ENCODE data around the gene TEDC2.

- TF ChIP-seq USF1 (CRISPR knock-in tag; IDR thresholded peaks at IDR 0.05) (no peak), FOXP4 (CRISPR knock-in tag; IDR thresholded peaks at IDR 0.05; ENCODE audit: borderline replicate concordance) (no peak), RBM39 (optimal IDR thresholded peaks at IDR 0.05; ENCODE audit: low read depth, low read length) (no peak), CTCF (IDR thresholded peaks at IDR 0.05 in 2 of 3, conservative IDR thresholded peaks at IDR 0.05 in 1 of 3; ENCODE audit: insufficient read depth in 2 of 3, low read depth in 1 of 3, low read length in 3 of 3) (peak; percentile 50 to 66 (median 56)), BHLHE40 (IDR thresholded peaks at IDR 0.05; ENCODE audit: low read length) (no peak)
Measured at GRCh38 chr16:2497116-2497630, 37.3 kb downstream of the TEDC2 start.

All from K562 (cell line).